K562 treated with DMSO at 1 percent for 12 hours (cell line): ENCODE data around the gene DRAM1. TPM values are rescaled to one million over a fixed set of nuclear protein-coding genes. Genes with fewer than 3 reads are reported as not detected.

ENCODE experiments used
- total RNA-seq: library from RNA; unstranded; fragments of 300-600 nt; gene quantifications from 2 replicates; pipeline ENCODE4 v1.2.3, GENCODE V29; 2022; ENCODE audit not compliant: insufficient read depth

Gene DRAM1
- 8.4 and 15.0 TPM in 2 replicates for total RNA-seq

GRCh38 chr12:101876861-101877805 is at the start of gene DRAM1:
TSS of gene DRAM1 (plus strand) at chr12:101877580. CDS start at chr12:101877790, 210 bp downstream.

GRCh38 chr12:101830367-101831325 is 46.7 kb upstream of the DRAM1 start, which contains the start of gene GNPTAB:
TSS of gene GNPTAB (minus strand) at chr12:101830959. CDS start at chr12:101830675, 284 bp downstream.

Other genes starting within 250 kb of the DRAM1 start
- gene CHPT1, start 179.9 kb upstream of the DRAM1 start, total RNA-seq: 66.2 and 97.9 TPM in 2 replicates
- gene SYCP3, start 138.1 kb upstream of the DRAM1 start, total RNA-seq: not detected in 2 replicates
- 6.2 and 24.2 TPM in 2 replicates for gene GNPTAB, start 46.6 kb upstream of the DRAM1 start, total RNA-seq
- 19.8 and 27.8 TPM in 2 replicates for gene WASHC3, start 184.4 kb downstream of the DRAM1 start, total RNA-seq
- 55.7 and 81.1 TPM in 2 replicates for gene NUP37, start 242.5 kb downstream of the DRAM1 start, total RNA-seq
- 11.3 and 24.5 TPM in 2 replicates for gene PARPBP, start 242.6 kb downstream of the DRAM1 start, total RNA-seq